HepG2 (cell line): Measurements from ENCODE around the gene EEFSEC. TPM values are rescaled to one million over a fixed set of nuclear protein-coding genes. Genes with fewer than 3 reads are reported as not detected.

ENCODE experiments used
- ATAC-seq: fragments of 200-7000 bp; cut with Tn5 transposase; 3 replicates; pipeline ENCODE4 v1.9.1; 2020; ENCODE audit warnings: mild to moderate bottlenecking, moderate library complexity
- BruUV-seq: library from RNA; stranded (reverse); fragments of 400-500 nt; replicated peaks from 2 replicates; lab custom pipeline; 2021; lab: Mats Ljungman, UMichigan
- CTCF ChIA-PET: fragments of 300-600 bp; formaldehyde crosslinking; extraction: SDS; loops from one replicate; lab custom pipeline; 2021; ENCODE audit warnings: low total read pairs, inconsistent platforms, low intra/inter-chr PET ratio; lab: Yijun Ruan, JAX
- POLR2A ChIA-PET: fragments of 350-600 bp; sonication (Branson Sonifier 250); formaldehyde crosslinking; loops from one replicate; lab custom pipeline; 2020; ENCODE audit warnings: antibody characterized with exemption, inconsistent platforms; lab: Yijun Ruan, JAX
- DNase-seq: peaks from one replicate; pipeline ENCODE4 v3.0.0-alpha.2; 2015; ENCODE audit warnings: low spot score
- FAIRE-seq: peaks from 3 replicates; lab custom pipeline; 2011; peaks lifted over from hg19 to GRCh38; lab: Jason Lieb, UNC
- H2AFZ ChIP-seq: one replicate; pipeline ENCODE4 v1.6.1; 2011; ENCODE audit warnings: low read length, inconsistent platforms
- H3K27ac ChIP-seq: fragments of 300-600 bp; 3 replicates; pipeline ENCODE4 v1.8.0; 2011; ENCODE audit warnings: mixed run types, mild to moderate bottlenecking, mixed read lengths, low read length, inconsistent platforms; ENCODE audit not compliant: insufficient read depth; ENCODE audit errors: extremely low read length
- H3K27me3 ChIP-seq, 2 experiments: fragments of 200-600 bp in 1 of 2; 2 replicates in 1 of 2; 3 replicates in 1 of 2; pipeline versions ENCODE4 v1.6.0 to v1.8.0; 2011; ENCODE audit warnings: low read length in 2 of 2, mild to moderate bottlenecking in 2 of 2, moderate library complexity in 2 of 2, inconsistent platforms in 1 of 2; ENCODE audit not compliant: insufficient read depth in 2 of 2, control insufficient read depth in 1 of 2
- H3K36me3 ChIP-seq, 2 experiments: fragments of 200-600 bp in 1 of 2; replicated peaks in 1 of 2; 2 replicates in 1 of 2; 3 replicates in 1 of 2; pipeline versions ENCODE4 v1.5.1 to v1.8.0; 2011; ENCODE audit warnings: low read length in 2 of 2, inconsistent platforms in 1 of 2; ENCODE audit not compliant: insufficient read depth in 2 of 2, control insufficient read depth in 1 of 2
- H3K4me1 ChIP-seq: 2 replicates; pipeline ENCODE4 v1.5.1; 2012; ENCODE audit warnings: low read length, inconsistent platforms; ENCODE audit not compliant: insufficient read depth
- H3K4me2 ChIP-seq: 2 replicates; pipeline ENCODE4 v1.6.0; 2011; ENCODE audit warnings: low read depth, low read length, inconsistent platforms
- H3K4me3 ChIP-seq, 3 experiments: fragments of 200-600 bp in 1 of 3; sonication (generic), shearing (Covaris generic) in 1 of 3; replicated peaks in 1 of 3; 2 replicates each; pipeline ENCODE4 v1.5.1; 2011 to 2016; ENCODE audit warnings: low read length in 3 of 3, inconsistent platforms in 2 of 3, low read depth in 2 of 3, mild to moderate bottlenecking in 2 of 3, control low read depth in 1 of 3, mixed read lengths in 1 of 3; ENCODE audit not compliant: insufficient read depth in 1 of 3
- H3K79me2 ChIP-seq: one replicate; pipeline ENCODE4 v1.6.1; 2011; ENCODE audit warnings: low read length, inconsistent platforms; ENCODE audit not compliant: insufficient read depth
- H3K9ac ChIP-seq: 2 replicates; pipeline ENCODE4 v1.6.0; 2011; ENCODE audit warnings: mild to moderate bottlenecking, low read depth, low read length, inconsistent platforms; ENCODE audit not compliant: insufficient read depth
- H3K9me3 ChIP-seq: 2 replicates; pipeline ENCODE4 v1.5.1; 2012; ENCODE audit warnings: mild to moderate bottlenecking, low read length
- H4K20me1 ChIP-seq: 2 replicates; pipeline ENCODE4 v1.6.0; 2011; ENCODE audit warnings: inconsistent platforms, mild to moderate bottlenecking, low read length, moderate library complexity; ENCODE audit not compliant: insufficient read depth
- GZF1 ChIP-seq: sonication (generic); formaldehyde crosslinking; IDR thresholded peaks from 2 replicates; pipeline ENCODE4 v1.5.1; 2020; ENCODE audit warnings: mild to moderate bottlenecking, missing genetic modification reagents
- MYC ChIP-seq: sonication (generic); formaldehyde crosslinking; IDR thresholded peaks from 2 replicates; pipeline ENCODE4 v1.9.0; 2021; ENCODE audit warnings: missing genetic modification reagents, borderline replicate concordance
- SRF ChIP-seq: IDR thresholded peaks from 2 replicates; pipeline ENCODE4 v1.6.1; 2011; ENCODE audit warnings: mild to moderate bottlenecking, low read depth, low read length, moderate library complexity
- TBX2 ChIP-seq: sonication (generic); formaldehyde crosslinking; IDR thresholded peaks from 2 replicates; pipeline ENCODE4 v1.5.0; 2020; ENCODE audit warnings: missing genetic modification reagents, mild to moderate bottlenecking, borderline replicate concordance
- THAP11 ChIP-seq: IDR thresholded peaks from 2 replicates; pipeline ENCODE4 v1.6.1; 2016; ENCODE audit warnings: missing biosample characterization, missing genetic modification reagents
- ZNF263 ChIP-seq: sonication (generic); formaldehyde crosslinking; IDR thresholded peaks from 2 replicates; pipeline ENCODE4 v1.4.0; 2020; ENCODE audit warnings: missing genetic modification reagents
- ZNF33A ChIP-seq: sonication (generic); formaldehyde crosslinking; IDR thresholded peaks from 2 replicates; pipeline ENCODE4 v1.5.1; 2020; ENCODE audit warnings: missing genetic modification reagents, mild to moderate bottlenecking, moderate library complexity, borderline replicate concordance
- ZNF549 ChIP-seq: sonication (generic); formaldehyde crosslinking; IDR thresholded peaks from 2 replicates; pipeline ENCODE4 v1.5.0; 2020; ENCODE audit warnings: missing genetic modification reagents
- ZNF552 ChIP-seq: sonication (generic); formaldehyde crosslinking; IDR thresholded peaks from 2 replicates; pipeline ENCODE4 v1.9.0; 2022; ENCODE audit warnings: missing genetic modification reagents, mild to moderate bottlenecking, borderline replicate concordance
- ZNF724P ChIP-seq: sonication (generic); formaldehyde crosslinking; IDR thresholded peaks from 2 replicates; pipeline ENCODE4 v1.8.0; 2022; ENCODE audit warnings: missing genetic modification reagents, borderline replicate concordance
- WGBS: methylation state at CpG from one replicate; pipeline ENCODE4 v1.1.6; 2017; ENCODE audit warnings: low lambda C conversion rate; 5-methylcytosine and 5-hydroxymethylcytosine counted together
- in situ Hi-C: cut with HindIII; loops from 2 replicates; pipeline ENCODE4 v1.10.0; 2017; ENCODE audit warnings: low pct_unique_long_range_greater_than_20kb; ENCODE audit not compliant: extremely low pct_ligation_motif_present
- intact Hi-C: fragments of 100-400 bp; cut with micrococcal nuclease; formaldehyde crosslinking; loops from one replicate; pipeline ENCODE4 v1.10.0; 2022; ENCODE audit not compliant: unreplicated experiment
- polyA plus RNA-seq, 8 experiments: library from polyadenylated mRNA; depleted of rRNA in 3 of 8; stranded (reverse) in 7 of 8; unstranded in 1 of 8; fragments of >200 nt; fragmentation: Illumina TruSeq in 4 of 8; extraction: Trizol in 4 of 8; gene quantifications; 2 replicates each; pipeline versions ENCODE4 v1.2.1 to v1.2.3, GENCODE V29; 2011 to 2016; ENCODE audit warnings: low read depth in 4 of 8, missing spikeins in 1 of 8, mixed read lengths in 1 of 8; ENCODE audit not compliant: insufficient read depth in 1 of 8
- total RNA-seq, 5 experiments: library from RNA; depleted of rRNA; stranded (reverse); fragments of >200 nt; fragmentation: Illumina TruSeq; extraction: Trizol; gene quantifications; 2 replicates each; pipeline ENCODE4 v1.2.3, GENCODE V29; 2016; ENCODE audit warnings: low read depth in 1 of 5
- TF ChIP-seq, protein P1 (sequence below): sonication (generic); formaldehyde crosslinking; IDR thresholded peaks from 2 replicates; pipeline ENCODE4 v1.4.0; 2020; ENCODE audit warnings: missing genetic modification reagents, borderline replicate concordance
- TF ChIP-seq, protein P2 (sequence below): sonication (generic); formaldehyde crosslinking; IDR thresholded peaks from 2 replicates; pipeline ENCODE4 v1.4.0; 2020; ENCODE audit warnings: mild to moderate bottlenecking, low read depth, missing genetic modification reagents
- TF ChIP-seq, protein P3 (sequence below): IDR thresholded peaks from 2 replicates; pipeline ENCODE4 v1.6.1; 2016
- TF ChIP-seq, protein P4 (sequence below): sonication (generic); formaldehyde crosslinking; IDR thresholded peaks from 2 replicates; pipeline ENCODE4 v1.9.0; 2021; ENCODE audit warnings: missing genetic modification reagents, borderline replicate concordance

Gene EEFSEC
- total and polyA plus RNA-seq, 2 of the 13 experiments (the other 11 are each of a cell fraction or from before 2014, with no cell fraction given) = 6.4 to 24.2 TPM

DNA sequence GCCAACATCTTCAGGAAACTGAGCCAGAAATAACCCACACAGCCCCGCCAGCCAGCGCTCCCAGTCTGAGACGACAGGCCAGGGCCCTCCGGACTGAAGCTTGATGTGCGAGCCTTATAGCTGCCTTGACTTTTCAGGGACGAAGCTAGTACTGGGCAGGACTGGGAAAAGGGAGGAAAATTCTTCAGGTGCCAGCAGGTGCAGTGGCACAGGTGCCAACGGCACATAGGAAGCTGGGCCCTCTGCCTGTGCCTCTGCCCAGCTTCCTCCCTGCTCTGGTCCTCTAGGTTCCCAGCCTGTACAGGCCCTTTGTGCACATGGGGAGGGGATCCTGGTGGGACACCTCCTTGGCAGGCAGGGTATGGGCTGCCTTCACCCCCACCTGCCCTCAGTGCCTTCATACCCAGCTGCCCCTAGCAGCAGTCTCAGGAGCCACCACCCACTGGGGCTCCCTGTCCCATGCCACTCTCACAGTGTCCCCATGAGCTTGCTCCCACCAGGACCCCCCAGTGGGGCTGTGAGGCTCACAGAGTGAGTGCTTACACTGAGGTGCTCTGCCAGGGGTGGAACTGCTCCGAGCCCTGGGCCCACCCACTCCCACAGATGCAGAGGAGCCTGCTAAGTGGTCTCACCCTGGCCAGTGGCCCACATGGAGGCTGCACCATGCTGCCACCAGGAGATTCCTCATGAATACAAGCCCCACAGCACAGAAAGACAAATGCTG lies 252.4 kb downstream of the EEFSEC start:
- Histone ChIP-seq H3K9ac (no peak overlapping the region), H3K36me3 (peaks cover 1 to 6% of the 10 kb centered on the region in 2 experiments; a peak in 1 of 5 replicates), H2AFZ (no peak overlapping the region), H3K9me3 (no peaks in the 10 kb centered on the region), H3K4me1 (peaks cover 19% of the 10 kb centered on the region), H3K27me3 (no peaks in the 10 kb centered on the region), H3K79me2 (no peaks in the 10 kb centered on the region), H3K4me2 (no peak overlapping the region), H3K27ac (no peak overlapping the region), H3K4me3 (no peak overlapping the region), H4K20me1 (no peaks in the 10 kb centered on the region)
- in situ Hi-C loops (no loop called here), intact Hi-C loops (no loop called here)
- ChIA-PET POLR2A (no interaction called here), CTCF (no interaction called here)
- no TSS peak for BruUV-seq
- WGBS = 100% methylated on average over 6 of the region's 8 CpGs
- ATAC-seq (no peak), FAIRE-seq (no peak), DNase-seq (no peak)
- TF ChIP-seq, protein P1, sequence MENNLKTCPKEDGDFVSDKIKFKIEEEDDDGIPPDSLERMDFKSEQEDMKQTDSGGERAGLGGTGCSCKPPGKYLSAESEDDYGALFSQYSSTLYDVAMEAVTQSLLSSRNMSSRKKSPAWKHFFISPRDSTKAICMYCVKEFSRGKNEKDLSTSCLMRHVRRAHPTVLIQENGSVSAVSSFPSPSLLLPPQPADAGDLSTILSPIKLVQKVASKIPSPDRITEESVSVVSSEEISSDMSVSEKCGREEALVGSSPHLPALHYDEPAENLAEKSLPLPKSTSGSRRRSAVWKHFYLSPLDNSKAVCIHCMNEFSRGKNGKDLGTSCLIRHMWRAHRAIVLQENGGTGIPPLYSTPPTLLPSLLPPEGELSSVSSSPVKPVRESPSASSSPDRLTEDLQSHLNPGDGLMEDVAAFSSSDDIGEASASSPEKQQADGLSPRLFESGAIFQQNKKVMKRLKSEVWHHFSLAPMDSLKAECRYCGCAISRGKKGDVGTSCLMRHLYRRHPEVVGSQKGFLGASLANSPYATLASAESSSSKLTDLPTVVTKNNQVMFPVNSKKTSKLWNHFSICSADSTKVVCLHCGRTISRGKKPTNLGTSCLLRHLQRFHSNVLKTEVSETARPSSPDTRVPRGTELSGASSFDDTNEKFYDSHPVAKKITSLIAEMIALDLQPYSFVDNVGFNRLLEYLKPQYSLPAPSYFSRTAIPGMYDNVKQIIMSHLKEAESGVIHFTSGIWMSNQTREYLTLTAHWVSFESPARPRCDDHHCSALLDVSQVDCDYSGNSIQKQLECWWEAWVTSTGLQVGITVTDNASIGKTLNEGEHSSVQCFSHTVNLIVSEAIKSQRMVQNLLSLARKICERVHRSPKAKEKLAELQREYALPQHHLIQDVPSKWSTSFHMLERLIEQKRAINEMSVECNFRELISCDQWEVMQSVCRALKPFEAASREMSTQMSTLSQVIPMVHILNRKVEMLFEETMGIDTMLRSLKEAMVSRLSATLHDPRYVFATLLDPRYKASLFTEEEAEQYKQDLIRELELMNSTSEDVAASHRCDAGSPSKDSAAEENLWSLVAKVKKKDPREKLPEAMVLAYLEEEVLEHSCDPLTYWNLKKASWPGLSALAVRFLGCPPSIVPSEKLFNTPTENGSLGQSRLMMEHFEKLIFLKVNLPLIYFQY (CRISPR knock-in tag) = no peak
- TF ChIP-seq MYC (CRISPR knock-in tag) (no peak), ZNF263 (CRISPR knock-in tag) (no peak), GZF1 (no peak), THAP11 (CRISPR knock-in tag) (no peak), ZNF33A (CRISPR knock-in tag) (no peak), ZNF552 (CRISPR knock-in tag) (no peak), ZNF549 (CRISPR knock-in tag) (no peak), SRF (no peak), TBX2 (CRISPR knock-in tag) (no peak), ZNF724P (CRISPR knock-in tag) (no peak)
- TF ChIP-seq, protein P2, sequence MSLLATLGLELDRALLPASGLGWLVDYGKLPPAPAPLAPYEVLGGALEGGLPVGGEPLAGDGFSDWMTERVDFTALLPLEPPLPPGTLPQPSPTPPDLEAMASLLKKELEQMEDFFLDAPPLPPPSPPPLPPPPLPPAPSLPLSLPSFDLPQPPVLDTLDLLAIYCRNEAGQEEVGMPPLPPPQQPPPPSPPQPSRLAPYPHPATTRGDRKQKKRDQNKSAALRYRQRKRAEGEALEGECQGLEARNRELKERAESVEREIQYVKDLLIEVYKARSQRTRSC = no peak
- TF ChIP-seq, protein P3, sequence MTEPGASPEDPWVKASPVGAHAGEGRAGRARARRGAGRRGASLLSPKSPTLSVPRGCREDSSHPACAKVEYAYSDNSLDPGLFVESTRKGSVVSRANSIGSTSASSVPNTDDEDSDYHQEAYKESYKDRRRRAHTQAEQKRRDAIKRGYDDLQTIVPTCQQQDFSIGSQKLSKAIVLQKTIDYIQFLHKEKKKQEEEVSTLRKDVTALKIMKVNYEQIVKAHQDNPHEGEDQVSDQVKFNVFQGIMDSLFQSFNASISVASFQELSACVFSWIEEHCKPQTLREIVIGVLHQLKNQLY = no peak
- TF ChIP-seq, protein P4, sequence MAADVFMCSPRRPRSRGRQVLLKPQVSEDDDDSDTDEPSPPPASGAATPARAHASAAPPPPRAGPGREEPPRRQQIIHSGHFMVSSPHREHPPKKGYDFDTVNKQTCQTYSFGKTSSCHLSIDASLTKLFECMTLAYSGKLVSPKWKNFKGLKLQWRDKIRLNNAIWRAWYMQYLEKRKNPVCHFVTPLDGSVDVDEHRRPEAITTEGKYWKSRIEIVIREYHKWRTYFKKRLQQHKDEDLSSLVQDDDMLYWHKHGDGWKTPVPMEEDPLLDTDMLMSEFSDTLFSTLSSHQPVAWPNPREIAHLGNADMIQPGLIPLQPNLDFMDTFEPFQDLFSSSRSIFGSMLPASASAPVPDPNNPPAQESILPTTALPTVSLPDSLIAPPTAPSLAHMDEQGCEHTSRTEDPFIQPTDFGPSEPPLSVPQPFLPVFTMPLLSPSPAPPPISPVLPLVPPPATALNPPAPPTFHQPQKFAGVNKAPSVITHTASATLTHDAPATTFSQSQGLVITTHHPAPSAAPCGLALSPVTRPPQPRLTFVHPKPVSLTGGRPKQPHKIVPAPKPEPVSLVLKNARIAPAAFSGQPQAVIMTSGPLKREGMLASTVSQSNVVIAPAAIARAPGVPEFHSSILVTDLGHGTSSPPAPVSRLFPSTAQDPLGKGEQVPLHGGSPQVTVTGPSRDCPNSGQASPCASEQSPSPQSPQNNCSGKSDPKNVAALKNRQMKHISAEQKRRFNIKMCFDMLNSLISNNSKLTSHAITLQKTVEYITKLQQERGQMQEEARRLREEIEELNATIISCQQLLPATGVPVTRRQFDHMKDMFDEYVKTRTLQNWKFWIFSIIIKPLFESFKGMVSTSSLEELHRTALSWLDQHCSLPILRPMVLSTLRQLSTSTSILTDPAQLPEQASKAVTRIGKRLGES (CRISPR knock-in tag) = no peak
